Pancreas (tissue), 10 donors: ENCODE results near the gene DEDD. TPM values are rescaled to one million over a fixed set of nuclear protein-coding genes. Genes with fewer than 3 reads are reported as not detected.

ENCODE experiments used
- ATAC-seq, 4 donors: fragments of 200-7000 bp; cut with Tn5 transposase; one replicate each; pipeline versions ENCODE4 v1.8.0 to v1.9.1; 2020; ENCODE audit warnings: mild to moderate bottlenecking in 4 of 4, moderate library complexity in 4 of 4
- DNase-seq, 6 donors: peaks; one replicate each; pipeline ENCODE4 v3.0.0-alpha.2; 2020
- FAIRE-seq: peaks from 2 replicates; lab custom pipeline; 2012; peaks lifted over from hg19 to GRCh38; lab: Jason Lieb, UNC
- H3K27ac ChIP-seq, 4 donors: fragments of 200-600 bp; sonication (generic); 1 replicate in 3 of 4; 2 replicates in 1 of 4; pipeline versions ENCODE4 v1.5.0 to v1.8.0; 2020
- H3K27me3 ChIP-seq, 4 donors: fragments of 200-600 bp; one replicate each; pipeline ENCODE4 v1.8.0; 2021
- H3K36me3 ChIP-seq, 3 donors: fragments of 200-600 bp; sonication (generic) in 1 of 3; one replicate each; pipeline versions ENCODE4 v1.5.0 to v1.8.0; 2020 to 2021
- H3K4me1 ChIP-seq, 3 donors: fragments of 200-600 bp; one replicate each; pipeline ENCODE4 v1.8.0; 2021
- H3K4me3 ChIP-seq, 4 donors: fragments of 200-600 bp; sonication (generic) in 2 of 4; one replicate each; pipeline versions ENCODE4 v1.5.0 to v1.8.0; 2020 to 2021
- H3K9me3 ChIP-seq, 4 donors: fragments of 200-600 bp; one replicate each; pipeline ENCODE4 v1.8.0; 2021
- WGBS, 2 donors: extraction: QIAGEN DNeasy Blood & Tissue Kit; methylation state at CpG; one replicate each; pipeline ENCODE4 v1.1.7; 2013; 5-methylcytosine and 5-hydroxymethylcytosine counted together
- intact Hi-C, 3 donors: fragments of 100-400 bp; cut with DNase I; formaldehyde crosslinking; loops; one replicate each; pipeline versions ENCODE4 v1.11.1 to v1.14.2; 2022
- polyA plus RNA-seq, 2 donors: library from polyadenylated mRNA; stranded (reverse); fragments of 200-250 nt; gene quantifications; one replicate each; pipeline ENCODE4 v1.2.3, GENCODE V29; 2013
- total RNA-seq, 6 donors: library from RNA; stranded (reverse); fragmentation: NEBNext Ultra II Directional in 4 of 6; extraction: Animal tissue kit (Norgen Biotek cat#: 25700) in 4 of 6; gene quantifications; one replicate each; pipeline versions ENCODE4 v1.2.1 to v1.2.4, GENCODE V29; 2021 to 2023
- TF ChIP-seq, protein P1 (sequence below), 4 donors: fragments of 200-600 bp; sonication (generic) in 3 of 4; IDR thresholded peaks; one replicate each; pipeline versions ENCODE4 v1.5.0 to v1.8.0; 2021; ENCODE audit warnings: antibody characterized with exemption in 4 of 4
- donor health status: healthy with polysubstance abuse.
- donor health status: DM: no; HTN: no; CAD: no; lungs with moderate emphysema.
- donor health status: DM: no; HTN: no; CAD: no.
- donor health status: control.
- donor health status: control.
- donor health status: Bipolar disorder and iron deficiency.
- donor health status: DM: yes; HTN: yes; CAD: no.
- donor health status: DM: no; HTN: no; CAD: no.
- donor health status: DM: no; HTN: no; CAD: no.
- donor health status: DM: yes; HTN: yes; CAD: no.

The DEDD gene
- total and polyA plus RNA-seq, 8 donors, result 11.1 to 20.8 (median 15.6) TPM

GRCh38 chr1:161139766-161140165 lies 7.3 kb upstream of the DEDD start:
- H3K36me3 ChIP-seq, result no peaks in the 10 kb centered on the region
- FAIRE-seq, result no peak
- ATAC-seq, result peak; percentile 74 to 88 (median 80)
- H3K4me1 ChIP-seq, result no peaks in the 10 kb centered on the region
- H3K27ac ChIP-seq, result no peak overlapping the region
- TF ChIP-seq, protein P1, sequence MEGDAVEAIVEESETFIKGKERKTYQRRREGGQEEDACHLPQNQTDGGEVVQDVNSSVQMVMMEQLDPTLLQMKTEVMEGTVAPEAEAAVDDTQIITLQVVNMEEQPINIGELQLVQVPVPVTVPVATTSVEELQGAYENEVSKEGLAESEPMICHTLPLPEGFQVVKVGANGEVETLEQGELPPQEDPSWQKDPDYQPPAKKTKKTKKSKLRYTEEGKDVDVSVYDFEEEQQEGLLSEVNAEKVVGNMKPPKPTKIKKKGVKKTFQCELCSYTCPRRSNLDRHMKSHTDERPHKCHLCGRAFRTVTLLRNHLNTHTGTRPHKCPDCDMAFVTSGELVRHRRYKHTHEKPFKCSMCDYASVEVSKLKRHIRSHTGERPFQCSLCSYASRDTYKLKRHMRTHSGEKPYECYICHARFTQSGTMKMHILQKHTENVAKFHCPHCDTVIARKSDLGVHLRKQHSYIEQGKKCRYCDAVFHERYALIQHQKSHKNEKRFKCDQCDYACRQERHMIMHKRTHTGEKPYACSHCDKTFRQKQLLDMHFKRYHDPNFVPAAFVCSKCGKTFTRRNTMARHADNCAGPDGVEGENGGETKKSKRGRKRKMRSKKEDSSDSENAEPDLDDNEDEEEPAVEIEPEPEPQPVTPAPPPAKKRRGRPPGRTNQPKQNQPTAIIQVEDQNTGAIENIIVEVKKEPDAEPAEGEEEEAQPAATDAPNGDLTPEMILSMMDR (IDR thresholded peaks at IDR 0.05), result peak in 2 of 4 donors; percentile 43 to 47
- intact Hi-C loops, result loop anchor here in 1 of 3 donors (10.0 kb wide), 2 partner anchors 135 to 305 kb away; no protein-coding TSS in a partner anchor
- H3K27me3 ChIP-seq, result no peaks in the 10 kb centered on the region
- H3K4me3 ChIP-seq, result no peak overlapping the region
- 8 to 11% methylated on average over 1 of the region's 1 CpG for WGBS, 2 donors
- DNase-seq, result peak in 1 of 6 donors; percentile 55
- no peaks in the 10 kb centered on the region for H3K9me3 ChIP-seq

DNA sequence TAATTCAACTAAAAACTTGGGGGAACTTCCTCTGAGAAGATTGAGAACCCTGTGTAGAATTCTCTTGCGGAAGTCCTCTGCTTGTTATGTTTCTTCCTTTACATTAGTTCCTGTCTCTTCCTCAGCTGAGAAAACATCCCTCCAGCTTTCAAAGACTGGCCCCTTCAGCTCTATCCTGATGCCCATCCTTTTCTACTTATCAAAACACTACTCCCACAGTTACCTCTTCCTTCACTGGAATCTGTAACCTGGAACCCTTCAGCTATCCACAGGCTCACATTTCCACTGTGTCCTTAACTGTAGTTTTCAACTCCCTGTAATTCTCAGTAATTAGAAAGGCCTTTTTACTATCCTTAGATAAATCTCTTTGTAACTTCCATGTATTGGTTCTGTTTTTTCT lies 6.0 kb upstream of the DEDD start:
- H3K36me3 ChIP-seq, result no peaks in the 10 kb centered on the region
- no peak for DNase-seq
- intact Hi-C loops, result loop anchor here in 1 of 3 donors (10.0 kb wide), 1 partner anchor 304 kb away; no protein-coding TSS in a partner anchor
- no peak overlapping the region for H3K4me3 ChIP-seq
- no peak for FAIRE-seq
- H3K27ac ChIP-seq, result no peak overlapping the region
- ATAC-seq, result no peak
- WGBS, 2 donors, result 86 to 88% methylated on average over 1 of the region's 1 CpG
- no peaks in the 10 kb centered on the region for H3K9me3 ChIP-seq
- H3K4me1 ChIP-seq, result peaks cover 0 to 9% (median 0%) of the 10 kb centered on the region in 3 donors
- TF ChIP-seq, protein P1 (IDR thresholded peaks at IDR 0.05), result no peak
- H3K27me3 ChIP-seq, result no peaks in the 10 kb centered on the region

DNA sequence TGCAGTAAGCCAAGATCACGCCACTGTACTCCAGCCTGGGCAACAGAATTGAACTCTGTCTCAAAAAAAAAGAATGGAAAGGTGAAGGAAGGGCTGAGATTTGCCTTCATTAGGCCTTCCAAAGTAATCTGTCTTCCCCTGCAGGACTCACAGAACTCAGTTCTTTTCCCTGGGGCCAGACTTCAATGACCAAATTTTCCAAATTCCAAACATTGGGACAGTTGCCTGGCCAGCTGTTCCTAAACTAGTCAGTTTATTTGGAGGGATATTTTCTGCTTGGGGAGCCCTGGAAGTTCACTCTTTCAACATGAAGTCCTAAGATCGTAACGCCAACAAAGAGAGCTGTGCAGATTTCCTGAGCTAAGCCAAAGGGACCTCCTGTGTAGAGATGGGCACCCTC lies 5.4 kb upstream of the DEDD start:
- H3K27ac ChIP-seq, result no peak overlapping the region
- FAIRE-seq (no peak), ATAC-seq (no peak), DNase-seq (no peak)
- TF ChIP-seq, protein P1 (IDR thresholded peaks at IDR 0.05), result no peak
- intact Hi-C loops, result loop anchor here in 1 of 3 donors (10.0 kb wide), 1 partner anchor 303 kb away; no protein-coding TSS in a partner anchor
- H3K36me3 ChIP-seq, result no peaks in the 10 kb centered on the region
- no peaks in the 10 kb centered on the region for H3K9me3 ChIP-seq
- 80 to 91% methylated on average over 3 of the region's 3 CpGs for WGBS, 2 donors
- no peaks in the 10 kb centered on the region for H3K27me3 ChIP-seq
- no peak overlapping the region for H3K4me3 ChIP-seq
- peaks cover 0 to 9% (median 0%) of the 10 kb centered on the region in 3 donors for H3K4me1 ChIP-seq

DNA sequence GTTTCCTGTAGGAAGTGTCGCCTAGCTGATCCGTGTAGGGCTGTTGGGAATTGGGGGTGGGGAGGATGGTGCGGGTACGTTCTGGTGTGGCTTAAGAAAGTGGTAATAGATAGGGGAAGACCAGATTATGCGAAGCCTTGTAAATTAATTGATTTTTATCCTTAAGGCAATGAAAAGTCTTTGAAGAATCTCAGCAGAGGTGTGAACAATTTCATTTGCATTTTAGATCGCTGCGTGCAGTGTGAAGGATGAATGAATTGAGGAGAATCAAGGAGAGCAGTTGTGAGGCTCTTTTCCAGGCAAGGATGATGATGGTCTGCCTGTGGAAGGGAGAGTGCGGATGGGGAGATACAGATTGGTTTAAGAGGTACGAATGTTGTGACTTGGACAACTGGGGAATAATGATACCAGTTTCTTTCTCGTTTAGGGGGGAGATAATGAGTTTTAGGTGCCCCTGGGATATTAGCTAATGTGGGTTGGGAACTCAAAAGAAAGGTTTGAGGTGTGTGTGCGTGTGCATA lies 813 bp upstream of the DEDD start:
- intact Hi-C loops, result loop anchor here in 1 of 3 donors (10.0 kb wide), 1 partner anchor 298 kb away; no protein-coding TSS in a partner anchor
- WGBS, 2 donors, result 3 to 4% methylated on average over 11 of the region's 11 CpGs
- TF ChIP-seq, protein P1 (IDR thresholded peaks at IDR 0.05), result no peak
- DNase-seq, result no peak
- no peaks in the 10 kb centered on the region for H3K27me3 ChIP-seq
- peaks cover 6 to 12% (median 9%) of the 10 kb centered on the region in 3 donors for H3K4me1 ChIP-seq
- H3K27ac ChIP-seq, result peak overlapping the region; percentile 87 to 97 (median 92)
- FAIRE-seq, result no peak
- peak in 1 of 4 donors; percentile 51 for ATAC-seq
- peaks cover 0 to under 1% (median 0%) of the 10 kb centered on the region in 3 donors for H3K36me3 ChIP-seq
- H3K9me3 ChIP-seq, result no peaks in the 10 kb centered on the region
- H3K4me3 ChIP-seq, result peak overlapping the region; percentile 51 to 79 (median 64)
